Measurements from ENCODE around the gene CA11. TPM values are rescaled to one million over a fixed set of nuclear protein-coding genes. Genes with fewer than 3 reads are reported as not detected.
A peak's percentile ranks its signal among the peaks of the same experiment; 100 is the strongest.
"Not testable (repeated sequence)": the region's sequence is repeated elsewhere in the genome, so short reads cannot be mapped to it uniquely, and the experiment has no call there.

Gene CA11
- total and polyA plus RNA-seq, 2 experiments from 2014 or later: 8.8 to 29.7 TPM

- not testable (repeated sequence) for H3K4me3 Mint-ChIP-seq; H3K9me3 Mint-ChIP-seq; H2AFZ ChIP-seq; H3K27ac Mint-ChIP-seq; H3K4me3 ChIP-seq; H3K36me3 Mint-ChIP-seq (ENCODE audit: low read depth); ATAC-seq; H3K79me2 ChIP-seq (replicated peaks; ENCODE audit: insufficient read depth); H3K36me3 ChIP-seq (ENCODE audit: insufficient read depth); H3K9me2 ChIP-seq (ENCODE audit: insufficient read depth); DNase-seq (ENCODE audit: low spot score); H3K27ac ChIP-seq (ENCODE audit: low read depth); H3K4me2 ChIP-seq; H4K20me1 ChIP-seq (replicated peaks; ENCODE audit: insufficient read depth)
- H3K4me1 ChIP-seq (ENCODE audit: insufficient read depth): peaks cover 23% of the 10 kb centered on the region
- Mint-ChIP-seq H3K4me1 (peaks cover 30% of the 10 kb centered on the region), H3K27me3 (ENCODE audit: insufficient read depth, low read depth, poor library complexity) (peaks cover 34% of the 10 kb centered on the region)
- peaks cover 45% of the 10 kb centered on the region for H3F3A ChIP-seq (replicated peaks; ENCODE audit: low read depth)
- peaks cover 14% of the 10 kb centered on the region for H3K27me3 ChIP-seq (ENCODE audit: insufficient read depth)
These were observed 13.7 kb downstream of the CA11 start for GRCh38 chr19:48632286-48632685.

- Histone ChIP-seq H3K4me2 (peak overlapping the region; percentile 89), H3K9me2 (ENCODE audit: insufficient read depth) (no peaks in the 10 kb centered on the region), H3K36me3 (ENCODE audit: insufficient read depth) (no peaks in the 10 kb centered on the region), H3K4me1 (ENCODE audit: insufficient read depth) (peaks cover 23% of the 10 kb centered on the region), H3F3A (replicated peaks; ENCODE audit: low read depth) (peaks cover 36% of the 10 kb centered on the region), H3K4me3 (peak overlapping the region; percentile 64), H3K27me3 (ENCODE audit: insufficient read depth) (peaks cover 7% of the 10 kb centered on the region), H2AFZ (no peak overlapping the region), H3K27ac (ENCODE audit: low read depth) (peak overlapping the region; percentile 97), H4K20me1 (replicated peaks; ENCODE audit: insufficient read depth) (peaks cover 5% of the 10 kb centered on the region), H3K79me2 (replicated peaks; ENCODE audit: insufficient read depth) (no peaks in the 10 kb centered on the region)
- DNase-seq (ENCODE audit: low spot score): peak; percentile 42
- no peak for TF ChIP-seq NANOG (IDR thresholded peaks at IDR 0.05; ENCODE audit: borderline replicate concordance)
- TF ChIP-seq ETS1 (IDR thresholded peaks at IDR 0.05): no peak
- TF ChIP-seq CREB1 (CRISPR knock-in tag; IDR thresholded peaks at IDR 0.05; ENCODE audit: low read depth): no peak
- no peak for TF ChIP-seq EZH2 (IDR thresholded peaks at IDR 0.05; ENCODE audit: low read depth, unreplicated experiment)
- TF ChIP-seq ZNF114 (CRISPR knock-in tag; IDR thresholded peaks at IDR 0.05): no peak
- TF ChIP-seq POLR2AphosphoS5 (IDR thresholded peaks at IDR 0.05; ENCODE audit: low read depth): no peak
- TF ChIP-seq STAT1 (IDR thresholded peaks at IDR 0.05; ENCODE audit: unreplicated experiment): no peak
- TF ChIP-seq EZH2phosphoT487 (IDR thresholded peaks at IDR 0.05; ENCODE audit: unreplicated experiment): no peak
- TF ChIP-seq REST (IDR thresholded peaks at IDR 0.05; ENCODE audit: unreplicated experiment): no peak
- TF ChIP-seq JUNB (IDR thresholded peaks at IDR 0.05; ENCODE audit: unreplicated experiment): no peak
- TF ChIP-seq ZNF462 (CRISPR knock-in tag; IDR thresholded peaks at IDR 0.05): no peak
- H3K9me3 Mint-ChIP-seq: no peaks in the 10 kb centered on the region; the same call in 2 of the 3 replicates
- H3K27ac Mint-ChIP-seq: peak overlapping the region; percentile 95; the same call in 1 of the 2 replicates
- no peak for ATAC-seq
- peaks cover 7% of the 10 kb centered on the region; the same call in 1 of the 3 replicates for H3K36me3 Mint-ChIP-seq (ENCODE audit: low read depth)
- H3K4me1 Mint-ChIP-seq: peaks cover 33% of the 10 kb centered on the region
- H3K27me3 Mint-ChIP-seq (ENCODE audit: insufficient read depth, low read depth, poor library complexity): peaks cover 31% of the 10 kb centered on the region
- H3K4me3 Mint-ChIP-seq: peak overlapping the region; percentile 69
These were observed 14.8 kb downstream of the CA11 start for GRCh38 chr19:48631225-48631624.

All from GM23338 (cell line).